NCI-H1417 (cell line): ENCODE results near the gene LRIT1.

ENCODE experiments used
- DNase-seq, 3 experiments: peaks; one replicate each; lab custom pipeline; 2025; lab: John Stamatoyannopoulos, UW

LRIT1 gene

GRCh38 chr10:84214612-84215235 is 26.6 kb downstream of the LRIT1 start:
- peak in 2 of 3 experiments; percentile 2 to 5 for DNase-seq

GRCh38 chr10:84214046-84214572 is 27.2 kb downstream of the LRIT1 start:
- DNase-seq, result no peak

GRCh38 chr10:84213076-84213475 is 28.3 kb downstream of the LRIT1 start:
- no peak for DNase-seq

DNA sequence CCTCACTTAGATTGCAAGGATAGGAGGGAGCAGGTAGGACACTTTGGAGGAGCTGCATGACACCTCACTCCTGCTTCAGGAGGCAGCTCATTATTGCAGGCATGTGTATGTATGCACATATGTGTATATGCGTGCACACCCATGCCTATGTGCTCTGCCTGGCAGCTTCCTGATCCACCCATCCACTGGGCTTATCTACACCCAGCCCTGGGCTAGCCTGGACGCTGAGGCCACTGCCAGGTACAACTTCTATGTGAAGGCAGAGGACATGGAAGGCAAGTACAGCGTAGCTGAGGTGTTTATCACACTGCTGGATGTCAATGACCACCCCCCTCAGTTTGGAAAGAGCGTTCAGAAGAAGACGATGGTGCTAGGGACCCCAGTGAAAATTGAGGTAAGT is 29.3 kb downstream of the LRIT1 start:
- no peak for DNase-seq

DNA sequence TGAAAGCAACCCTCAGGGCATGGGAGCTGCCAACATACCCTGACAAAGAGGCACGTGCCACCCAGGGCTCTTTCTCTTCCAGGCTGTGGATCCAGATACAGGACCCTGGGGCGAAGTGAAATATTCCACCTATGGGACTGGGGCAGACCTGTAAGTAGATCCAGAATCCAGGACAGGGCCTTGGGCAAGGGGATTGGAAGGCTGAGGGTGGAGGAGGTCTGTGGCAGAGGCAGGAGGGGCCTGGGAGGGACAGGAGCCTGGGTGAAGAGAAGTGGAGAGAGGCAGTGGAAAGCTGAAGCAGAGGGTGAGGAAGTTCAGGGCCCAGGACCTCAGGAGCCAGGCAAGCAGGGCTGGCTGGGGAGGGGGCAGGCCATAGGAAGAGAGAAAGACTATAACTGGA is 29.8 kb downstream of the LRIT1 start:
- DNase-seq, result no peak

DNA sequence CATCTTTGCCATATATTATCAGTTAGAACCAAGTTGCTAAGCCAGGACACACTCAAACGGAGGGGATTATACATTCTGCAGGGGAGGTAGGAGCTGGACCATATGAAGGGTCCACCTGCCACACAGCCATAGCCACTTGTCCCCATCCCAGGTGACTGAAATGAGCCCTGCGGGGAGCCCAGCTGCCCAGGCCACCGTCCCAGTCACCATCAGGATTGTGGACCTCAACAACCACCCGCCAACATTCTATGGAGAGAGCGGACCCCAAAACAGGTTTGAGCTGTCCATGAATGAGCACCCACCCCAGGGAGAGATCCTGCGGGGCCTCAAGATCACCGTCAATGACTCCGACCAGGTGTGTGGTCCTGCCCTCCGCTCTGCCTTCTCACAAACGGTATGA is 33.3 kb downstream of the LRIT1 start:
- no peak for DNase-seq

GRCh38 chr10:84205853-84206525 is 35.4 kb downstream of the LRIT1 start:
- no peak for DNase-seq

- DNase-seq, result peak; percentile 8 to 62 (median 42)
Measured at GRCh38 chr10:84205049-84205852, 36.1 kb downstream of the LRIT1 start.

DNA sequence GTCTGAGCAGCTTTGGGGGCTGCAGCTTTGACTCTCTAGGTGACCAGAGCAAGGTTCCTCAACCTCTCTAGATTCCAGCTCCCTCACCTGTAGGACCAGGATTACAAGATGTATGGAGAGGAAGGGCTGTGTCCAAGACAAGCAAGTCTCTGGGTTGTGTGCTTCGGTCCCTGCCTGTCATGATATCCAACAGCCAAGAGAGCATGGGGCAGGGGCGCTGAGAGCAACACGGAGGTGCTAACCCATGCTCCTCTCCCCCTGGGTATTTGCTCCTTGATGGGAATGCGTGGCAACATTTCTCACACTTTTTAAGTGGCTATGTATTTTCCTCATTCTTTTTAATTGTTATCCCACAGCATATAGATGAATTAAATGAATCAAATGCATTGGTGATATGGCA is 36.7 kb downstream of the LRIT1 start:
- no peak for DNase-seq

GRCh38 chr10:84204122-84204521 is 37.2 kb downstream of the LRIT1 start:
- no peak for DNase-seq

DNA sequence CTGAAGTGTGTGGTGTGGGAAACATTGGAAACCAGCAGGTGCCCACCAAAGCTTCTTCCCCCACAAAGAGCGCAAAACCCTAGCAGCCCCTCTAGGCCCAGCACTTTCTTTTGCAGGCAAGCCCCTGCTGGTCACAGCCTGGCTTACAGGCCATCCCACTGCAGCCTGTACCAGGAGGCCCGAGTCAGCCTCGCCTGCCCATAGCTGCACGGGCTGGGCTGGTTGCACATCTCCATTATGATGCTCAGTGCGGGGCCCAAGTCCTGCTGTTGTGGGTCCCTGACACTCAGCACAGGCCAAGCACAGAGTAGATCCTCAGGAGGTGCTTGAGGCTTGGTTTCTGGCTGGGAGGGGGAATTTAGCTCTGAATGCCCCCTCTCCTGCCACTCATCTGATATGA is 39.0 kb downstream of the LRIT1 start:
- no peak for DNase-seq

DNA sequence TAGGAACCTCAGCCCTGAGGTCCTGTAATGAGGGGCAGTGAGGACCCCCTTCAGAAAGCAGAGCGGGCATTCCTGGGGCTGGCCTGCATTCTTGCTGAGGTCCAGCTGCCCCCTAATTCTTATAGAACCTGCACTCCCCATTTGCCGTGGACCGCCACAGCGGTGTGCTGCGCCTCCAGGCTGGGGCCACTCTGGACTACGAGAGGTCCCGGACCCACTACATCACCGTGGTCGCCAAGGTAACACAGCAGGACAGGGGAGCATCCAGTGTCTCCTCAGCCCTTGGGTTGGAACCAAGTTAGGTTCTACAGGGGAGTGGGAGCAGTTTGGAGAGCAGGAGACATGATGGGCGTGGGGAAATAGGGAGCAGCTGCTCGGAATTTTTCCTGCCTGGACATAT is 39.7 kb downstream of the LRIT1 start:
- DNase-seq, result no peak

- no peak for DNase-seq
Measured at GRCh38 chr10:84201244-84201606, 40.1 kb downstream of the LRIT1 start.

DNA sequence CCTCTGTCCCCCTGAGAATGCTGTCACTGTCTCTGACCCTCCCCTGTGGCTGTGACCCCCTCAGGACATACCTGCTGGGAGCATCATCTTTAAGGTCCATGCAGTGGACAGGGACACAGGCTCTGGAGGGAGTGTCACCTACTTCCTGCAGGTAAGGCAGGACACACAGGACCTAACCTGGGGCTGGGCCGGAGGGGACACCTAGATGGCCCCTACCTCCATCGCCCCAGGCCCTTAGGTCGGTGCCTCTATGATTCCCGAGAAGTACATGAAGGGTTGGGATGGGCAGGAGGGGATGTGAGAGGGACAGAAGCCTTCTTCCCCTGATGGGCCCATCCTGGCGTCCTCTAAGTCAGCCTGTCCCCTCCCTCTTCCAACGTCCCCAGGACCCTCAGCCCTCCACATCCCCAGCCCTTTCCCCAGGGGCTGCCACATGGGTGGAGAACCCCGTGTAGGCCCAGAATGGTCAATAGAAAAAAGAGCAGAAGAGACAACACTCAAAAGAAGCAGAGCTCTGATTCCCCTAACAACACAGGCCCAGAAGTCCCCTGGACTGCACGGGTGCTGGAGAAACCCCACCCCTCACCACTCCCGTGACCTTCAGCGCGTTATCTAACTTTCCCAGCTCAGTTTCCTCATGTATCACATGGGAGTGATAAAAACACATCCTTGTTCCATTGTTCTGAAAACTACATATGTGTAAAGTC is 40.7 kb downstream of the LRIT1 start:
- no peak for DNase-seq

DNA sequence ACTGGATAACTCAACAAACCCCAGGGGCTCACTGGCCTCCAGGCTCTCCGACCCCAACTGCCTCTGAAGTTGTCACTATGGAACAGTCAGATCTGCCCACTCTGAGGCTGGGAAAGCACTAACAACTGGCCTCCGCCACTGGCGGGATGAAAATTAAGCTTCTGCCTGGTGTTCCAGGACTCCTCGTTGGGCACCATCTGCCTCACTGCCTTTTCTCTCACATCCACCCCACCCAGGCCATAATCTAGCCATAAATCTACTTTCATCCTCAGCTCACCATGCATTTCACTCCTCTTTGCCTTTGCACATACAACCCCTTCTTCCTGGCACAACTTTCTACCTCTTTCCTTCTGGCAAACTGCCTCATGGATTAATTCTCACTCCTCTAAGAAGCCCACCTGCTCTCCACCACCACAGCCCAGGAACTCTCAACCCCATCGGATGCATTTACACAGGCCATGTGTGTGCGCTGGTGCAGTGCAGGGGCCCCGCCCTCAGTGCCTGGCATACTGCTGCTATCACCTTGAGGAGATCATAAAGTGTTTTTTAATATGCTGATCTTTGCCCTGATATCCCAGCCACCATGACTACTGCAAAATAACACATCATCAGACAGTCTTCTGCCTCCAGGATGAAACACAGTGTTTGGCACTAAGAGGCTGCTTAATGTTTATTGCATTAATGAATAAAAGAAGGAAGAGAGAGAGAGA is 43.0 kb downstream of the LRIT1 start:
- no peak for DNase-seq

- no peak for DNase-seq
Measured at GRCh38 chr10:84197643-84198042, 43.7 kb downstream of the LRIT1 start.

GRCh38 chr10:84196941-84197340 is 44.4 kb downstream of the LRIT1 start:
- no peak for DNase-seq

GRCh38 chr10:84196083-84196482 is 45.3 kb downstream of the LRIT1 start:
- DNase-seq, result peak; percentile 56 to 91 (median 71)

- peak in 2 of 3 experiments; percentile 44 to 64 for DNase-seq
Measured at GRCh38 chr10:84195044-84195830, 46.1 kb downstream of the LRIT1 start.

- DNase-seq, result peak; percentile 45 to 59 (median 50)
Measured at GRCh38 chr10:84194424-84195043, 46.8 kb downstream of the LRIT1 start, which contains the start of gene CDHR1. Gene CDHR1, plus strand, starts transcription at chr10:84194537. Its CDS starts 224 bp downstream, at chr10:84194761.
